ENCODE data around the gene TTC24. TPM values are rescaled to one million over a fixed set of nuclear protein-coding genes. Genes with fewer than 3 reads are reported as not detected.
A peak's percentile ranks its signal among the peaks of the same experiment; 100 is the strongest.

TTC24 gene
- total RNA-seq, 1 donor: not detected

DNA sequence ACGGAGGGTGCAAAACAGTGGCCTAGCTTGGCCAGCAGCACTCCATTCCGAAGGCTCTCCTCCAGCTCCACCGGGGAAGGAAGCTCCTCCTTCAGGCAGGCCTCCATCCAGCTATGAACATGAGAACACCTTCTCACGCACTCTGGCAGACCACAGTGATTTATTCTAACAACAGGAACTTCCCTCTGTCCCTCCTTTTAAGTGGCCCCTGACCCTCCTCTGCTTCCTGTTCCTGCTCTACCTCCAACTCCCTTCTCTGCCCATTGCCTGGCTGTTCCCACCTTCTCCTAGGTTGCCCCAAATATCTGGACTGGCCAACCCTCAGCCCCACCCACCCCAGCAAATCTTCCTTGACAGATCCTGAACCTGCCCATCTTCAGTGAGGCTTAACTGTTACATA is 13.1 kb upstream of the TTC24 start:
- H3K9me3 ChIP-seq (ENCODE audit: low read depth, low read length): no peaks in the 10 kb centered on the region
- peaks cover 46% of the 10 kb centered on the region for H3K36me3 ChIP-seq (ENCODE audit: insufficient read depth, low read length)
- H3K27ac ChIP-seq (ENCODE audit: low read depth, low read length): no peak overlapping the region
- H3K4me1 ChIP-seq (ENCODE audit: insufficient read depth, low read length): peaks cover 8% of the 10 kb centered on the region
- no peak for DNase-seq (ENCODE audit: insufficient read length, low spot score, missing footprints)
- no peaks in the 10 kb centered on the region for H4K20me1 ChIP-seq (ENCODE audit: insufficient read depth, low read length)
- H3K4me3 ChIP-seq (ENCODE audit: insufficient read depth, low read length): no peak overlapping the region
- no peak overlapping the region for H3K4me2 ChIP-seq (ENCODE audit: insufficient read depth, low read length)
- TF ChIP-seq, protein P1, sequence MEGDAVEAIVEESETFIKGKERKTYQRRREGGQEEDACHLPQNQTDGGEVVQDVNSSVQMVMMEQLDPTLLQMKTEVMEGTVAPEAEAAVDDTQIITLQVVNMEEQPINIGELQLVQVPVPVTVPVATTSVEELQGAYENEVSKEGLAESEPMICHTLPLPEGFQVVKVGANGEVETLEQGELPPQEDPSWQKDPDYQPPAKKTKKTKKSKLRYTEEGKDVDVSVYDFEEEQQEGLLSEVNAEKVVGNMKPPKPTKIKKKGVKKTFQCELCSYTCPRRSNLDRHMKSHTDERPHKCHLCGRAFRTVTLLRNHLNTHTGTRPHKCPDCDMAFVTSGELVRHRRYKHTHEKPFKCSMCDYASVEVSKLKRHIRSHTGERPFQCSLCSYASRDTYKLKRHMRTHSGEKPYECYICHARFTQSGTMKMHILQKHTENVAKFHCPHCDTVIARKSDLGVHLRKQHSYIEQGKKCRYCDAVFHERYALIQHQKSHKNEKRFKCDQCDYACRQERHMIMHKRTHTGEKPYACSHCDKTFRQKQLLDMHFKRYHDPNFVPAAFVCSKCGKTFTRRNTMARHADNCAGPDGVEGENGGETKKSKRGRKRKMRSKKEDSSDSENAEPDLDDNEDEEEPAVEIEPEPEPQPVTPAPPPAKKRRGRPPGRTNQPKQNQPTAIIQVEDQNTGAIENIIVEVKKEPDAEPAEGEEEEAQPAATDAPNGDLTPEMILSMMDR (IDR thresholded peaks at IDR 0.05; ENCODE audit: extremely low read depth, low read depth, low read length): no peak
- H3K27me3 ChIP-seq (ENCODE audit: insufficient read depth, low read length): no peaks in the 10 kb centered on the region
- H3K79me2 ChIP-seq (ENCODE audit: insufficient read depth, low read length): peaks cover 16% of the 10 kb centered on the region
- no peak overlapping the region for H2AFZ ChIP-seq (ENCODE audit: low read length)

DNA sequence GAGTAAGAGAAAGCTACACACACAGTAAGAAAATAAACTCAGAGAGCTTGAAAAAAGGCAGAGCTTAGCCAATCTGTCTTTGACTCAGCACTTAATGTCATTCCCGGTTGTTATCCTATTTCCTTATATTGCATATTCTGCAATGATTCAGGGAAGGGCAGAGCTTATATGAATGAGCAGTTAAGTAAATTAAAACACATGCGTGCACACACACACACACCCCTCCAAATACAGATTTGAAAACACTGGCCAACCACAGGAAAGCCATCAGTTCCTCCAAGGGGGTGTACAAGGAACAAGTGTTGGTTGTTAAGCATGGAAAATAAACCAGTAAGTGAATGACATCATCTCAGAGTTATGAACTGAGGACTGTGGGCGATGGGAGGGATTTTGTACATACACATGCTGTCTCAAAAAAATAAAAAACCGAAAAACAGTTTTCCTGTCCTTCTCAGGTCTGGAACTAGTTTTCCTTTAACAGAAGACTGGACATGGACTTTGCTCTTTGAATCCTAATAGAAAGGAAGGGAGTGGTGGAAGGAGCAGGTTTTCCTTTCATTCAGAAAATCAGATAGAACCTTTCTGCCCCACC is 8.2 kb upstream of the TTC24 start:
- Histone ChIP-seq H3K4me3 (ENCODE audit: insufficient read depth, low read length) (peak overlapping the region; percentile 81), H3K27me3 (ENCODE audit: insufficient read depth, low read length) (peaks cover 18% of the 10 kb centered on the region)
- TF ChIP-seq, protein P1 (IDR thresholded peaks at IDR 0.05; ENCODE audit: extremely low read depth, low read depth, low read length): no peak

DNA sequence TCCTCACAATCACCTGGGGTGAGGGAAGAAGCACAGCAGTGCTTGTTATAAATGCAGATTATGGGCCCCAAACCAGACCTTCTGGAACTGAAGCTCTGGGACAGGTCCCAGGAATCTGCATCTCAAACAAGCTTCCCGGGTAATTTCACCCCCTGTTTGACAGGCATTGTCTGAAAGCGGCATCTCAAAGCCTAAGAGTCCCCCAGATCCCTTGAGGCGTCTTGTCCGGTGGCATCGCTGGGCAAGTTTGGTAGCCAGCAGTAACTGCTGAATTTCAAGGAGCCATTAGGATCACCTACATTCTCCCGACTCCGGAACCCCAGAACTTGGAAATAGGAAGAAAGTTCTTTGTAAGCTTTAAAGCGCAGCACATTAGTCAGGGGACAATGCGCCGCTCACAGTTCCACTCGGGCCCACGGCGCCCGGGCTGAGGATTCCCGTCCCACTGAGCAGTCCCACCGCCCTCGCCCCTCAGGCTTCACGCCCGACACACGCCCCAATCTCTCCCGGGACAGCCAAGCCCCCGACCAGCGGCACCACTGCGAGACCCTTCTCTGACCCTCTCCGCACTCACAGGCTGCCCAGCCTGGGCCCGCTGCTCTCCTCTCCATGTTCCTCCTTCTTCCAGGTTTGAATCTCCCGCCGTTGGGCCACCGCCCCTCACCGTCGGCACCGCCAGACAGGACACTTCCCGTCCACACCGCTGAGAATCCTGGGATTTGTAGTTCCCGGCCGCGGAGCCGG is 7.4 kb upstream of the TTC24 start, which contains the start of gene IQGAP3:
TSS of gene IQGAP3 (minus strand) at position 647 of the 744 bp plus-strand sequence. CDS start at position 611, 36 bp downstream.
- Histone ChIP-seq H3K27ac (ENCODE audit: low read depth, low read length) (peak within 1 kb of the TSS; percentile 72), H3K9me3 (ENCODE audit: low read depth, low read length) (no peaks in the 10 kb centered on the region), H3K4me3 (ENCODE audit: insufficient read depth, low read length) (peak within 1 kb of the TSS; percentile 81), H3K4me2 (ENCODE audit: insufficient read depth, low read length) (peak within 1 kb of the TSS; percentile 89), H3K4me1 (ENCODE audit: insufficient read depth, low read length) (peaks cover 17% of the 10 kb centered on the region), H2AFZ (ENCODE audit: low read length) (peak within 1 kb of the TSS; percentile 85), H3K36me3 (ENCODE audit: insufficient read depth, low read length) (peaks cover 16% of the 10 kb centered on the region), H3K79me2 (ENCODE audit: insufficient read depth, low read length) (peaks cover 16% of the 10 kb centered on the region), H4K20me1 (ENCODE audit: insufficient read depth, low read length) (no peaks in the 10 kb centered on the region), H3K27me3 (ENCODE audit: insufficient read depth, low read length) (peaks cover 18% of the 10 kb centered on the region)
- DNase-seq (ENCODE audit: insufficient read length, low spot score, missing footprints): peak; percentile 99
- TF ChIP-seq, protein P1 (IDR thresholded peaks at IDR 0.05; ENCODE audit: extremely low read depth, low read depth, low read length): no peak

More for the DNA sequence above, 8.2 kb upstream of the TTC24 start:
- H2AFZ ChIP-seq (ENCODE audit: low read length): peak overlapping the region; percentile 71
- no peaks in the 10 kb centered on the region for H4K20me1 ChIP-seq (ENCODE audit: insufficient read depth, low read length)
- no peaks in the 10 kb centered on the region for H3K9me3 ChIP-seq (ENCODE audit: low read depth, low read length)
- H3K27ac ChIP-seq (ENCODE audit: low read depth, low read length): peak overlapping the region; percentile 72
- peaks cover 16% of the 10 kb centered on the region for H3K36me3 ChIP-seq (ENCODE audit: insufficient read depth, low read length)
- peaks cover 17% of the 10 kb centered on the region for H3K4me1 ChIP-seq (ENCODE audit: insufficient read depth, low read length)
- DNase-seq (ENCODE audit: insufficient read length, low spot score, missing footprints): peak; percentile 96
- H3K79me2 ChIP-seq (ENCODE audit: insufficient read depth, low read length): peaks cover 16% of the 10 kb centered on the region
- peak overlapping the region; percentile 89 for H3K4me2 ChIP-seq (ENCODE audit: insufficient read depth, low read length)

DNA sequence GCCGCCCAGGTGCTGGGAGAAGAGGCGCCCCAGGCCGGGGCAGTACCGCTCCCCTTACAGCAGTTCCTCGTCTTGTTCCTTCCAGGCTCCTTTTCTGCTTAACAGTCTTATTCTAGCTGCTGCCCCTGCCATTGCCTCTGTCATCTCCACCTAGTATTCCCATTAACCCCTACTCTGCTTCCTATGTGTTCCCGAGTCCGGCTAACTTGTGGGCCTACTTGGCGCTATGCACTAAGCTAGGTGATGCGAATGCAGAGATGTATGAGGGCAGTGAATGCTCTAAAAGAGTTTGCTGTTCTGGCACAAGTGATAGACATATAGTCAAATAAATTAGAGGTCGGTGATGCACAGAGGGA is 6.9 kb upstream of the TTC24 start:
- DNase-seq (ENCODE audit: insufficient read length, low spot score, missing footprints): no peak
- peaks cover 11% of the 10 kb centered on the region for H3K36me3 ChIP-seq (ENCODE audit: insufficient read depth, low read length)
- H3K4me3 ChIP-seq (ENCODE audit: insufficient read depth, low read length): peak overlapping the region; percentile 81
- peak overlapping the region; percentile 89 for H3K4me2 ChIP-seq (ENCODE audit: insufficient read depth, low read length)
- no peak overlapping the region for H3K27ac ChIP-seq (ENCODE audit: low read depth, low read length)
- peaks cover 18% of the 10 kb centered on the region for H3K27me3 ChIP-seq (ENCODE audit: insufficient read depth, low read length)
- no peaks in the 10 kb centered on the region for H4K20me1 ChIP-seq (ENCODE audit: insufficient read depth, low read length)
- peak overlapping the region; percentile 85 for H2AFZ ChIP-seq (ENCODE audit: low read length)
- TF ChIP-seq, protein P1 (IDR thresholded peaks at IDR 0.05; ENCODE audit: extremely low read depth, low read depth, low read length): no peak
- peaks cover 17% of the 10 kb centered on the region for H3K4me1 ChIP-seq (ENCODE audit: insufficient read depth, low read length)
- no peaks in the 10 kb centered on the region for H3K9me3 ChIP-seq (ENCODE audit: low read depth, low read length)
- H3K79me2 ChIP-seq (ENCODE audit: insufficient read depth, low read length): peaks cover 16% of the 10 kb centered on the region

Measured in osteoblast (primary cell).